Measurements from ENCODE around the gene FBXO39.

GRCh38 chr17:6753006-6753445 lies 23.0 kb upstream of the FBXO39 start:
- TF ChIP-seq POLR2A (IDR thresholded peaks at IDR 0.05), result no peak
- no peak for TF ChIP-seq CTCF (IDR thresholded peaks at IDR 0.05)

All from prostate gland (tissue), 2 donors.